Esophagus squamous epithelium (tissue), 4 donors: ENCODE data around the gene PF4V1.

Experiments
- POLR2A ChIP-seq, 4 donors: fragments of 450-650 bp; IDR thresholded peaks; one replicate each; pipeline ENCODE4 v1.6.1; 2017; ENCODE audit warnings: antibody characterized with exemption in 4 of 4, mild to moderate bottlenecking in 4 of 4, moderate library complexity in 3 of 4
- TF ChIP-seq, protein P1 (sequence below), 6 experiments: fragments of 450-650 bp in 4 of 6; fragments of 200-600 bp in 2 of 6; sonication (generic) in 2 of 6; IDR thresholded peaks; one replicate each; pipeline ENCODE4 v1.5.1; 2016 to 2019; ENCODE audit warnings: antibody characterized with exemption in 6 of 6, mild to moderate bottlenecking in 4 of 6, moderate library complexity in 4 of 6

GRCh38 chr4:73828956-73829355, 24.1 kb upstream of the PF4V1 start:
- TF ChIP-seq, protein P1, sequence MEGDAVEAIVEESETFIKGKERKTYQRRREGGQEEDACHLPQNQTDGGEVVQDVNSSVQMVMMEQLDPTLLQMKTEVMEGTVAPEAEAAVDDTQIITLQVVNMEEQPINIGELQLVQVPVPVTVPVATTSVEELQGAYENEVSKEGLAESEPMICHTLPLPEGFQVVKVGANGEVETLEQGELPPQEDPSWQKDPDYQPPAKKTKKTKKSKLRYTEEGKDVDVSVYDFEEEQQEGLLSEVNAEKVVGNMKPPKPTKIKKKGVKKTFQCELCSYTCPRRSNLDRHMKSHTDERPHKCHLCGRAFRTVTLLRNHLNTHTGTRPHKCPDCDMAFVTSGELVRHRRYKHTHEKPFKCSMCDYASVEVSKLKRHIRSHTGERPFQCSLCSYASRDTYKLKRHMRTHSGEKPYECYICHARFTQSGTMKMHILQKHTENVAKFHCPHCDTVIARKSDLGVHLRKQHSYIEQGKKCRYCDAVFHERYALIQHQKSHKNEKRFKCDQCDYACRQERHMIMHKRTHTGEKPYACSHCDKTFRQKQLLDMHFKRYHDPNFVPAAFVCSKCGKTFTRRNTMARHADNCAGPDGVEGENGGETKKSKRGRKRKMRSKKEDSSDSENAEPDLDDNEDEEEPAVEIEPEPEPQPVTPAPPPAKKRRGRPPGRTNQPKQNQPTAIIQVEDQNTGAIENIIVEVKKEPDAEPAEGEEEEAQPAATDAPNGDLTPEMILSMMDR (IDR thresholded peaks at IDR 0.05) = no peak
- TF ChIP-seq POLR2A (IDR thresholded peaks at IDR 0.05) = no peak
